GM18508 (cell line): ENCODE data around the gene PLPP1.

Source experiments
- ATAC-seq: cut with Tn5 transposase; IDR thresholded peaks from one replicate; pipeline ENCODE4 v1.9.1; 2021; ENCODE audit warnings: moderate number of reproducible peaks; ENCODE audit not compliant: insufficient read depth, unreplicated experiment

PLPP1 gene

GRCh38 chr5:55415071-55415470 lies 119.7 kb downstream of the PLPP1 start:
- ATAC-seq = no peak

- no peak for ATAC-seq
These were observed 121.1 kb downstream of the PLPP1 start for GRCh38 chr5:55413644-55414043.

GRCh38 chr5:55411876-55412275 lies 122.9 kb downstream of the PLPP1 start:
- no peak for ATAC-seq

GRCh38 chr5:55410845-55411244 lies 123.9 kb downstream of the PLPP1 start:
- ATAC-seq = no peak

GRCh38 chr5:55409775-55410174 lies 125.0 kb downstream of the PLPP1 start:
- no peak for ATAC-seq

- no peak for ATAC-seq
These were observed 126.8 kb downstream of the PLPP1 start for GRCh38 chr5:55407984-55408383.

- ATAC-seq = no peak
These were observed 127.6 kb downstream of the PLPP1 start for GRCh38 chr5:55407059-55407684.

- ATAC-seq = no peak
These were observed 128.5 kb downstream of the PLPP1 start for GRCh38 chr5:55406292-55406691.

- ATAC-seq = no peak
These were observed 132.6 kb downstream of the PLPP1 start for GRCh38 chr5:55402199-55402598.

- ATAC-seq = no peak
These were observed 141.1 kb downstream of the PLPP1 start for GRCh38 chr5:55393501-55394175.

GRCh38 chr5:55392669-55393068 lies 142.1 kb downstream of the PLPP1 start:
- no peak for ATAC-seq

GRCh38 chr5:55391707-55392106 lies 143.1 kb downstream of the PLPP1 start:
- ATAC-seq = no peak

GRCh38 chr5:55387865-55388264 lies 146.9 kb downstream of the PLPP1 start:
- ATAC-seq = no peak

GRCh38 chr5:55386356-55386755 lies 148.4 kb downstream of the PLPP1 start:
- no peak for ATAC-seq

GRCh38 chr5:55385846-55386245 lies 148.9 kb downstream of the PLPP1 start:
- no peak for ATAC-seq

- no peak for ATAC-seq
These were observed 149.5 kb downstream of the PLPP1 start for GRCh38 chr5:55385227-55385626.

GRCh38 chr5:55384072-55384471 lies 150.7 kb downstream of the PLPP1 start:
- ATAC-seq = no peak

- no peak for ATAC-seq
These were observed 151.5 kb downstream of the PLPP1 start for GRCh38 chr5:55383254-55383653.

GRCh38 chr5:55377810-55378209 lies 157.0 kb downstream of the PLPP1 start:
- no peak for ATAC-seq
